Measurements from ENCODE around the gene MAN1B1. TPM values are rescaled to one million over a fixed set of nuclear protein-coding genes. Genes with fewer than 3 reads are reported as not detected.

Gene MAN1B1
- total RNA-seq, 4 donors from 2014 or later: 57.7 to 81.0 (median 61.8) TPM

DNA sequence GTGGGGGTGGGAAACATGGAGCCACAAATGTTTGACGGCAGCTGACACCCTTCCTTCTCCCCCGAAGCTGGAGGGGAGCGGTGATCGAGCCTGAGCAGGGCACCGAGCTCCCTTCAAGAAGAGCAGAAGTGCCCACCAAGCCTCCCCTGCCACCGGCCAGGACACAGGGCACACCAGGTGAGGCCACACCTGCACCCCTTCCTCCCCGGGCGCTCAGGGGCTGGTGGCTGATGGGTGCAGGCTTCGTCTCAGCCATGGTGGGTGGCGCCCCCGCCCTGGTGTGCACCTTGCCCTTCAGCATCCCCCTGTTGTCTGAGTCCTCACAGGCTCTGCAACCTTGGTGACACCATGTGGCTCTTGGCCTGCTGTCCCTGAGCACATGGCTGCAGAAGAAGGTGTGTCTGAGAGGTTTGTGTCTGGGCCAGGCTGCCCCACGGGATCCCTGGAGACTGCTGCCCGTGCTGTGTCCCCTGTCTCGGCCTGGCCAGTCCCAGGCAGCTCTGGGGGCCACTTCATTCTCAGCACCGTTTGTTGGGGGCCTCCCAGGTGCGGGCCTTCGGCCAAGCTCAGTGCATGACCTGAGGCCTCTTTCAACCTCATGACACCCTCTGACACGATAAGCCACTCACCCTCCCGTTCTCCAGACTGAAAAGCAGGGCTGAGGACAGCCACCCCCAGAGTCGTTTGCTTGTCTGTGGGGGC, 11.1 kb downstream of the MAN1B1 start:
- no peak overlapping the region for H3K4me3 ChIP-seq (ENCODE audit: low read depth, poor library complexity, severe bottlenecking)
- DNase-seq (ENCODE audit: low spot score in 2 of 2): no peak
- WGBS, 2 donors: 91 to 92% methylated on average over 18 to 20 of the region's 20 CpGs
- TF ChIP-seq CTCF (IDR thresholded peaks at IDR 0.05): no peak
- TF ChIP-seq POLR2A (IDR thresholded peaks at IDR 0.05): no peak
- intact Hi-C loops (cut with DNase I; ENCODE audit: low total_unique reads): no loop called here

- H3K4me3 ChIP-seq (ENCODE audit: low read depth, poor library complexity, severe bottlenecking): no peak overlapping the region
- intact Hi-C loops (cut with DNase I; ENCODE audit: low total_unique reads): no loop called here
- TF ChIP-seq POLR2A (IDR thresholded peaks at IDR 0.05) (no peak), CTCF (IDR thresholded peaks at IDR 0.05) (no peak)
- 89 to 93% methylated on average over 10 to 14 of the region's 14 CpGs for WGBS, 2 donors
- DNase-seq (ENCODE audit: low spot score in 2 of 2): no peak
These were observed 12.4 kb downstream of the MAN1B1 start for GRCh38 chr9:137099231-137099630.

DNA sequence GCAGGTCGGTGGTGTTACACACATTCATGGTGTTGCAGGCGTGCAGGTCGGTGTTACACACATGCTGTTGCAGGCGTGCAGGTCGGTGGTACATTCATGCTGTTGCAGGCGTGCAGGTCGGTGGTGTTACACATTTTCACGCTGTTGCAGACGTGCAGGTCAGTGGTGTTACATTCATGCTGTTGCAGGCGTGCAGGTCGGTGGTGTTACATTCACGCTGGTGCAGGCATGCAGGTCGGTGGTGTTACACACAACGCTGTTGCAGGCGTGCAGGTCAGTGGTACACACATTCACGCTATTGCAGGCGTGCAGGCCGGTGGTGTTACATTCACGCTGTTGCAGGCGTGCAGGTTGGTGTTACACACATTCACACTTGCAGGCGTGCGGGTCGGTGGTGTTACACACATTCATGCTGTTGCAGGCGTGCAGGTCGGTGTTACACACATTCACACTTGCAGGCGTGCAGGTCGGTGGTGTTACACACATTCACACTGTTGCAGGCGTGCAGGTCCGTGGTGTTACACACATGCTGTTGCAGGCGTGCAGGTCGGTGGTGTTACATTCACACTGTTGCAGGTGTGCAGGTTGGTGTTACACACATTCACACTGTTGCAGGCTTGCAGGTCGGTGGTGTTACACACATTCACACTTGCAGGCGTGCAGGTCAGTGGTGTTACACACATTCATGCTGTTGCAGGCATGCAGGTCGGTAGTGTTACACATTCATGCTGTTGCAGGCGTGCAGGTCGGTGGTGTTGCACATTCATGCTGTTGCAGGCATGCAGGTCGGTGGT, 16.6 kb downstream of the MAN1B1 start:
- H3K4me3 ChIP-seq (ENCODE audit: low read depth, poor library complexity, severe bottlenecking): no peak overlapping the region
- DNase-seq (ENCODE audit: low spot score in 2 of 2): no peak
- no peak for TF ChIP-seq CTCF (IDR thresholded peaks at IDR 0.05)
- TF ChIP-seq POLR2A (IDR thresholded peaks at IDR 0.05): no peak
- intact Hi-C loops (cut with DNase I; ENCODE audit: low total_unique reads): no loop called here
- WGBS, 2 donors: 92 to 94% methylated on average over 37 of the region's 37 CpGs

- intact Hi-C loops (cut with DNase I; ENCODE audit: low total_unique reads): loop anchor here (5.0 kb wide), 1 partner anchor 81 kb away; the partner anchor contains the start of genes ANAPC2 and SSNA1
- WGBS, 2 donors: 95% methylated on average over 27 to 29 of the region's 31 CpGs
- DNase-seq (ENCODE audit: low spot score in 2 of 2): no peak
- H3K4me3 ChIP-seq (ENCODE audit: low read depth, poor library complexity, severe bottlenecking): no peak overlapping the region
- no peak for TF ChIP-seq CTCF (IDR thresholded peaks at IDR 0.05)
- TF ChIP-seq POLR2A (IDR thresholded peaks at IDR 0.05): no peak
These were observed 19.3 kb downstream of the MAN1B1 start for GRCh38 chr9:137105814-137106661.

GRCh38 chr9:137106662-137107250, 20.0 kb downstream of the MAN1B1 start:
- no peak for TF ChIP-seq POLR2A (IDR thresholded peaks at IDR 0.05)
- no peak for TF ChIP-seq CTCF (IDR thresholded peaks at IDR 0.05)
- intact Hi-C loops (cut with DNase I; ENCODE audit: low total_unique reads): loop anchor here (5.0 kb wide), 1 partner anchor 81 kb away; the partner anchor contains the start of genes ANAPC2 and SSNA1
- no peak for DNase-seq (ENCODE audit: low spot score in 2 of 2)
- 88 to 91% methylated on average over 11 to 25 of the region's 27 CpGs for WGBS, 2 donors
- no peak overlapping the region for H3K4me3 ChIP-seq (ENCODE audit: low read depth, poor library complexity, severe bottlenecking)

All from lower leg skin (tissue), 4 donors.